Measurements from ENCODE around the gene TNFRSF25.

The TNFRSF25 gene

GRCh38 chr1:6466023-6466422 lies at the start of gene TNFRSF25:
TNFRSF25 (minus strand) TSS chr1:6466173; CDS start chr1:6466107, 66 bp downstream.
- DNase-seq: peak; percentile 90

GRCh38 chr1:6515771-6516170 lies 49.8 kb upstream of the TNFRSF25 start:
- DNase-seq: no peak

GRCh38 chr1:6513320-6513801 lies 47.4 kb upstream of the TNFRSF25 start:
- peak; percentile 50 for DNase-seq

- DNase-seq: no peak
These were observed 46.9 kb upstream of the TNFRSF25 start for GRCh38 chr1:6512908-6513280.

- DNase-seq: no peak
These were observed 46.4 kb upstream of the TNFRSF25 start for GRCh38 chr1:6512245-6512907.

GRCh38 chr1:6511561-6512244 lies 45.7 kb upstream of the TNFRSF25 start:
- DNase-seq: no peak

- no peak for DNase-seq
These were observed 45.1 kb upstream of the TNFRSF25 start for GRCh38 chr1:6511056-6511455.

- DNase-seq: no peak
These were observed 44.5 kb upstream of the TNFRSF25 start for GRCh38 chr1:6510493-6510892.

GRCh38 chr1:6509919-6510291 lies 43.9 kb upstream of the TNFRSF25 start:
- no peak for DNase-seq

- no peak for DNase-seq
These were observed 43.4 kb upstream of the TNFRSF25 start for GRCh38 chr1:6509220-6509918.

GRCh38 chr1:6508816-6509189 lies 42.8 kb upstream of the TNFRSF25 start:
- DNase-seq: no peak

- DNase-seq: peak; percentile 41
These were observed 42.3 kb upstream of the TNFRSF25 start for GRCh38 chr1:6508154-6508815.

- no peak for DNase-seq
These were observed 41.5 kb upstream of the TNFRSF25 start for GRCh38 chr1:6507461-6507911.

- DNase-seq: no peak
These were observed 41.1 kb upstream of the TNFRSF25 start for GRCh38 chr1:6507037-6507428.

GRCh38 chr1:6506210-6507036 lies 40.5 kb upstream of the TNFRSF25 start:
- DNase-seq: no peak

GRCh38 chr1:6505367-6506209 lies 39.6 kb upstream of the TNFRSF25 start:
- no peak for DNase-seq

- no peak for DNase-seq
These were observed 38.9 kb upstream of the TNFRSF25 start for GRCh38 chr1:6504887-6505286.

GRCh38 chr1:6503884-6504602 lies 38.1 kb upstream of the TNFRSF25 start:
- DNase-seq: no peak

GRCh38 chr1:6502000-6502891 lies 36.3 kb upstream of the TNFRSF25 start:
- no peak for DNase-seq

Data from DMS53 (cell line).